GM23338 (cell line): Measurements from ENCODE around the gene JAZF1. TPM values are rescaled to one million over a fixed set of nuclear protein-coding genes. Genes with fewer than 3 reads are reported as not detected.
"Not testable (repeated sequence)": the region's sequence is repeated elsewhere in the genome, so short reads cannot be mapped to it uniquely, and the experiment has no call there.

Experiments
- ATAC-seq: fragments of 200-7000 bp; cut with Tn5 transposase; 3 replicates; pipeline ENCODE4 v1.9.1; 2020
- DNase-seq: peaks from one replicate; pipeline ENCODE4 v3.0.0-alpha.2; 2015; ENCODE audit warnings: low spot score
- H2AFZ ChIP-seq: fragments of 200-600 bp; sonication (generic); 2 replicates; pipeline ENCODE4 v1.8.0; 2016; ENCODE audit warnings: antibody characterized with exemption, mild to moderate bottlenecking, moderate library complexity
- H3F3A ChIP-seq: fragments of 200-600 bp; sonication (generic); replicated peaks from 2 replicates; pipeline ENCODE4 v1.8.0; 2017; ENCODE audit warnings: antibody characterized with exemption, mixed run types, low read depth
- H3K27ac ChIP-seq: fragments of 200-600 bp; sonication (generic); 2 replicates; pipeline ENCODE4 v1.6.1; 2016; ENCODE audit warnings: low read depth
- H3K27me3 ChIP-seq: fragments of 200-600 bp; sonication (generic); 2 replicates; pipeline ENCODE4 v1.8.0; 2016; ENCODE audit warnings: mild to moderate bottlenecking, mixed run types, moderate library complexity; ENCODE audit not compliant: insufficient read depth
- H3K36me3 ChIP-seq: fragments of 200-600 bp; sonication (generic); 2 replicates; pipeline ENCODE4 v1.8.0; 2016; ENCODE audit warnings: mild to moderate bottlenecking; ENCODE audit not compliant: insufficient read depth
- H3K4me1 ChIP-seq: fragments of 200-600 bp; sonication (generic); 2 replicates; pipeline ENCODE4 v1.8.0; 2016; ENCODE audit warnings: mild to moderate bottlenecking, moderate library complexity; ENCODE audit not compliant: insufficient read depth
- H3K4me2 ChIP-seq: fragments of 200-600 bp; sonication (generic); 2 replicates; pipeline ENCODE4 v1.7.1; 2017; ENCODE audit warnings: mixed run types
- H3K4me3 ChIP-seq: fragments of 200-600 bp; sonication (generic); 2 replicates; pipeline ENCODE4 v1.6.1; 2016; ENCODE audit warnings: mixed run types
- H3K79me2 ChIP-seq: fragments of 200-600 bp; sonication (generic); replicated peaks from 2 replicates; pipeline ENCODE4 v1.8.0; 2017; ENCODE audit warnings: mild to moderate bottlenecking; ENCODE audit not compliant: insufficient read depth
- H3K9me2 ChIP-seq: fragments of 200-600 bp; sonication (generic); 2 replicates; pipeline ENCODE4 v1.8.0; 2017; ENCODE audit not compliant: insufficient read depth
- H4K20me1 ChIP-seq: fragments of 200-600 bp; sonication (generic); replicated peaks from 2 replicates; pipeline ENCODE4 v1.8.0; 2017; ENCODE audit warnings: mild to moderate bottlenecking; ENCODE audit not compliant: insufficient read depth
- H3K27ac Mint-ChIP-seq: 2 replicates; pipeline ENCODE4 v1.8.0; 2020; ENCODE audit warnings: inconsistent platforms, mild to moderate bottlenecking, moderate library complexity, mixed read lengths
- H3K27me3 Mint-ChIP-seq: 3 replicates; pipeline ENCODE4 v1.8.0; 2022; ENCODE audit warnings: low read depth, mild to moderate bottlenecking, moderate library complexity, mixed read lengths, inconsistent platforms; ENCODE audit not compliant: insufficient read depth, poor library complexity
- H3K36me3 Mint-ChIP-seq: 3 replicates; pipeline ENCODE4 v1.8.0; 2021; ENCODE audit warnings: low read depth, mild to moderate bottlenecking, inconsistent platforms, moderate library complexity, mixed read lengths
- H3K4me1 Mint-ChIP-seq: 3 replicates; pipeline ENCODE4 v1.8.0; 2020; ENCODE audit warnings: mild to moderate bottlenecking, inconsistent platforms, mixed read lengths
- H3K4me3 Mint-ChIP-seq: 3 replicates; pipeline ENCODE4 v1.8.0; 2021; ENCODE audit warnings: moderate library complexity, mild to moderate bottlenecking, inconsistent platforms, mixed read lengths
- H3K9me3 Mint-ChIP-seq: 3 replicates; pipeline ENCODE4 v1.8.0; 2020; ENCODE audit warnings: moderate library complexity, mild to moderate bottlenecking, inconsistent platforms, mixed read lengths
- CREB1 ChIP-seq: fragments of 250-450 bp; sonication (Bioruptor Pico); IDR thresholded peaks from 2 replicates; pipeline ENCODE4 v1.5.0; 2020; ENCODE audit warnings: low read depth, mild to moderate bottlenecking, moderate library complexity
- EZH2 ChIP-seq: fragments of 200-600 bp; sonication (generic); IDR thresholded peaks from one replicate; pipeline ENCODE4 v1.8.0; 2017; ENCODE audit warnings: antibody characterized with exemption, mild to moderate bottlenecking, low read depth; ENCODE audit not compliant: unreplicated experiment
- STAT1 ChIP-seq: IDR thresholded peaks from one replicate; pipeline ENCODE4 v1.6.1; 2016; ENCODE audit warnings: antibody characterized with exemption; ENCODE audit not compliant: unreplicated experiment
- ZNF114 ChIP-seq: fragments of 250-450 bp; sonication (Bioruptor Pico); IDR thresholded peaks from 2 replicates; pipeline ENCODE4 v1.5.0; 2020; ENCODE audit warnings: mild to moderate bottlenecking, moderate library complexity
- polyA plus RNA-seq: library from polyadenylated mRNA; unstranded; fragments of >200 nt; fragmentation: Nextera tagmentation; extraction: Ambion mirVana; gene quantifications from 2 replicates; pipeline ENCODE4 v1.2.1, GENCODE V29; 2016
- total RNA-seq: library from RNA; depleted of rRNA; stranded (reverse); fragments of >200 nt; shearing (Covaris generic); gene quantifications from 2 replicates; pipeline ENCODE4 v1.2.3, GENCODE V29; 2014
- TF ChIP-seq, protein P1 (sequence below), 2 experiments: fragments of 200-600 bp in 1 of 2; sonication (generic) in 1 of 2; conservative IDR thresholded peaks; 2 replicates each; pipeline versions ENCODE4 v1.5.1 to v1.6.1; 2016 to 2017; ENCODE audit warnings: antibody characterized with exemption in 2 of 2, low read depth in 2 of 2, mild to moderate bottlenecking in 2 of 2, moderate library complexity in 1 of 2
- TF ChIP-seq, protein P2 (sequence below): IDR thresholded peaks from 2 replicates; pipeline ENCODE4 v1.6.1; 2016; ENCODE audit warnings: antibody characterized with exemption

The JAZF1 gene
- total and polyA plus RNA-seq, 2 experiments from 2014 or later, result 12.2 to 22.2 TPM

DNA sequence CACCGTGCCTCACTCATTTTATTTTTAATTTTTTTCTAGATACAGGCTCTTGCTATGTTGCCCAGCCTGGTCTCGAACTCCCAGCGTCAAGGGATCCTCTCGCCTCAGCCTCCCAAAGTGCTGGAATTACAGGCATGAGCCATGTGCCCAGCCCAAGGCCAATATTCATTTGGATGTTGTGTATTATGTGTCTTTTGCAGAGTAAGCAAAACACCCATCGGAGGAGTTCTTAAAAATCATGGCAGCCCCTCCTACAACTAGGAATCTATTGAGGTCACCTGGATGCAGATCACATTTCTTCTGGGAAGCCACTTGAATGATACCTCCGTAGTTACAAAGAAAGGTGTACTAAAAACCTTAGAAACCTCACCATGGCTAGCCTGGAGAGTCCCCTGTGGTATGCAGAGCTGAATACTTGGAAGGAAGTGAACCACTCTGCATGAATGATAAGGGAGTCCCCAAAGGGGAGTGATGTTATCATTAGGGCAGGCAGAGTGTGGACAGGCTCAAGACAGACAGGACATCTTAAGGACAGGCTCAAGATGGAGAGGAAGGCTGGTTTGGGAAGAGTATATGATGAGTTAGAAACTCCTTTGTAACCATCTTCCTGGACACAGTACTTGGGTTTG, 254.9 kb downstream of the JAZF1 start (continued):
- TF ChIP-seq, protein P1, sequence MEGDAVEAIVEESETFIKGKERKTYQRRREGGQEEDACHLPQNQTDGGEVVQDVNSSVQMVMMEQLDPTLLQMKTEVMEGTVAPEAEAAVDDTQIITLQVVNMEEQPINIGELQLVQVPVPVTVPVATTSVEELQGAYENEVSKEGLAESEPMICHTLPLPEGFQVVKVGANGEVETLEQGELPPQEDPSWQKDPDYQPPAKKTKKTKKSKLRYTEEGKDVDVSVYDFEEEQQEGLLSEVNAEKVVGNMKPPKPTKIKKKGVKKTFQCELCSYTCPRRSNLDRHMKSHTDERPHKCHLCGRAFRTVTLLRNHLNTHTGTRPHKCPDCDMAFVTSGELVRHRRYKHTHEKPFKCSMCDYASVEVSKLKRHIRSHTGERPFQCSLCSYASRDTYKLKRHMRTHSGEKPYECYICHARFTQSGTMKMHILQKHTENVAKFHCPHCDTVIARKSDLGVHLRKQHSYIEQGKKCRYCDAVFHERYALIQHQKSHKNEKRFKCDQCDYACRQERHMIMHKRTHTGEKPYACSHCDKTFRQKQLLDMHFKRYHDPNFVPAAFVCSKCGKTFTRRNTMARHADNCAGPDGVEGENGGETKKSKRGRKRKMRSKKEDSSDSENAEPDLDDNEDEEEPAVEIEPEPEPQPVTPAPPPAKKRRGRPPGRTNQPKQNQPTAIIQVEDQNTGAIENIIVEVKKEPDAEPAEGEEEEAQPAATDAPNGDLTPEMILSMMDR (conservative IDR thresholded peaks at IDR 0.05; ENCODE audit: low read depth in 2 of 2), result no peak

DNA sequence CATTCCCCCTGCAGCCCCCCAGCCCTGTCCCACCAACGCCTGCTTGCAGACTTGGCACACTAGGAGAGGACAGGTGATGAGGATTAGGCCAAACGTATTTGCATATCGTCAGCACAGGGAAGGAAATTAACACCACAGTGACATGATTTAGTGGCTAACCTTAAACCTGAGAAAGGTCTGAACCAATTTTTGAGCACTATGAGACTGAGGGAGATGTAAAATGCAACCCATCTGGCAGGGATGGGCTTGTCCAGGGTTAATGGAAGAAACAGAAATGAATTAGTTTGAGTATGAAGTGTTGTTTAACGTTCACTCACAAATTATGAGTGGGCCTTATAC, 257.0 kb downstream of the JAZF1 start:
- Mint-ChIP-seq H3K36me3 (no peaks in the 10 kb centered on the region), H3K4me1 (peaks cover 21% of the 10 kb centered on the region), H3K4me3 (no peak overlapping the region), H3K9me3 (no peaks in the 10 kb centered on the region; the same call in 2 of the 3 replicates), H3K27me3 (no peaks in the 10 kb centered on the region), H3K27ac (0 out of 2 replicates have a peak overlapping the region, but pooled peaks have one; percentile 22)
- no peak for DNase-seq
- Histone ChIP-seq H2AFZ (no peak overlapping the region), H4K20me1 (no peaks in the 10 kb centered on the region), H3K79me2 (no peaks in the 10 kb centered on the region; the same call in 1 of the 2 replicates), H3K9me2 (no peaks in the 10 kb centered on the region; the same call in 1 of the 2 replicates), H3K27ac (no peak overlapping the region), H3K27me3 (no peaks in the 10 kb centered on the region), H3K4me1 (peaks cover 21% of the 10 kb centered on the region; the same call in 1 of the 2 replicates), H3K36me3 (no peaks in the 10 kb centered on the region), H3F3A (no peaks in the 10 kb centered on the region), H3K4me3 (no peak overlapping the region), H3K4me2 (no peak overlapping the region)
- no peak for ATAC-seq
- TF ChIP-seq ZNF114 (CRISPR knock-in tag) (no peak), EZH2 (no peak), STAT1 (no peak)
- TF ChIP-seq, protein P2, sequence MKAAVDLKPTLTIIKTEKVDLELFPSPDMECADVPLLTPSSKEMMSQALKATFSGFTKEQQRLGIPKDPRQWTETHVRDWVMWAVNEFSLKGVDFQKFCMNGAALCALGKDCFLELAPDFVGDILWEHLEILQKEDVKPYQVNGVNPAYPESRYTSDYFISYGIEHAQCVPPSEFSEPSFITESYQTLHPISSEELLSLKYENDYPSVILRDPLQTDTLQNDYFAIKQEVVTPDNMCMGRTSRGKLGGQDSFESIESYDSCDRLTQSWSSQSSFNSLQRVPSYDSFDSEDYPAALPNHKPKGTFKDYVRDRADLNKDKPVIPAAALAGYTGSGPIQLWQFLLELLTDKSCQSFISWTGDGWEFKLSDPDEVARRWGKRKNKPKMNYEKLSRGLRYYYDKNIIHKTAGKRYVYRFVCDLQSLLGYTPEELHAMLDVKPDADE, result no peak

GRCh38 chr7:27922907-27923641, 257.5 kb downstream of the JAZF1 start:
- DNase-seq, result no peak
- no peaks in the 10 kb centered on the region; the same call in 1 of the 2 replicates for H3K79me2 ChIP-seq
- H2AFZ ChIP-seq, result no peak overlapping the region
- H3K36me3 Mint-ChIP-seq, result no peaks in the 10 kb centered on the region
- H3K4me2 ChIP-seq, result no peak overlapping the region
- H3K9me2 ChIP-seq, result no peaks in the 10 kb centered on the region; the same call in 1 of the 2 replicates
- H3K27ac ChIP-seq, result peak overlapping the region; percentile 24
- peaks cover 21% of the 10 kb centered on the region; the same call in 1 of the 2 replicates for H3K4me1 ChIP-seq
- H3K4me1 Mint-ChIP-seq, result peaks cover 21% of the 10 kb centered on the region
- 0 out of 2 replicates have a peak overlapping the region, but pooled peaks have one; percentile 22 for H3K27ac Mint-ChIP-seq
- no peak for ATAC-seq
- H3K9me3 Mint-ChIP-seq, result no peaks in the 10 kb centered on the region
- no peak overlapping the region for H3K4me3 Mint-ChIP-seq
- H3K27me3 Mint-ChIP-seq, result no peaks in the 10 kb centered on the region
- no peak overlapping the region for H3K4me3 ChIP-seq
- TF ChIP-seq, protein P1 (conservative IDR thresholded peaks at IDR 0.05; ENCODE audit: low read depth in 2 of 2), result no peak
- TF ChIP-seq CREB1 (CRISPR knock-in tag), result no peak
- H3K36me3 ChIP-seq, result no peaks in the 10 kb centered on the region
- no peaks in the 10 kb centered on the region for H4K20me1 ChIP-seq
- no peaks in the 10 kb centered on the region for H3F3A ChIP-seq
- no peaks in the 10 kb centered on the region for H3K27me3 ChIP-seq

DNA sequence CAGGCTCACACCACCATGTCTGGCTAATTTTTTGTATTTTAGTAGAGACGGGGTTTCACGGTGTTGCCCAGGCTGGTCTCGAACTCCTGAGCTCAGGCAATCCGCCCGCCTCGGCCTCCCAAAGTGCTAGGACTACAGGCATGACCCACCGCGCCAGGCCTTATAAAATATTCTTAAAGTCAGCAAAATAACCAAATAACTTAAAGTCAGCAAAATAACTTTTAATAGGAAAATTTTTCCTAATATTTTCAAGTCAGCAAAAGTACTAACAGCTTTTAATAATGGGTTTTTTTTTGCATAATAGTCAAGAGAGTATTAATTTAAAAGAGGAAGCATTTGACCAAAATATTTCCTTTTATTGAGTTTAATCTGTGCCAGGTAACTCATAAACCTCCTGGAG, 258.2 kb downstream of the JAZF1 start:
- H3K4me3 ChIP-seq, H3F3A ChIP-seq, H3K27ac Mint-ChIP-seq, H3K9me3 Mint-ChIP-seq, H2AFZ ChIP-seq, H4K20me1 ChIP-seq, H3K27me3 ChIP-seq, H3K36me3 Mint-ChIP-seq, H3K9me2 ChIP-seq, H3K27ac ChIP-seq, H3K36me3 ChIP-seq, ATAC-seq, H3K27me3 Mint-ChIP-seq, H3K4me3 Mint-ChIP-seq, DNase-seq, H3K4me2 ChIP-seq, H3K79me2 ChIP-seq: not testable (repeated sequence)
- H3K4me1 Mint-ChIP-seq, result peaks cover 21% of the 10 kb centered on the region
- peaks cover 21% of the 10 kb centered on the region; the same call in 1 of the 2 replicates for H3K4me1 ChIP-seq
